GM13976 (cell line): ENCODE results near the gene GNLY.

Experiments used
- DNase-seq: peaks from one replicate; pipeline ENCODE4 v3.0.0; 2012; ENCODE audit warnings: low spot score
- CTCF ChIP-seq: IDR thresholded peaks from 2 replicates; pipeline ENCODE4 v1.5.1; 2012; ENCODE audit warnings: borderline replicate concordance, mild to moderate bottlenecking; ENCODE audit not compliant: insufficient read depth; ENCODE audit errors: extremely low read depth, missing control alignments, control extremely low read depth
- in situ Hi-C: fragments of 300-500 bp; cut with MboI; formaldehyde crosslinking; loops from one replicate; pipeline ENCODE4 v1.12.0; 2022; ENCODE audit warnings: low sequenced_read_pairs, mixed read lengths, inconsistent platforms; ENCODE audit not compliant: unreplicated experiment

The GNLY gene

GRCh38 chr2:85734942-85735608, 40.9 kb downstream of the GNLY start:
- in situ Hi-C loops: loop anchor here (5.0 kb wide), 1 partner anchor 77 kb away; no protein-coding TSS in a partner anchor
- no peak for DNase-seq
- no peak for TF ChIP-seq CTCF

GRCh38 chr2:85735691-85736090, 41.5 kb downstream of the GNLY start:
- in situ Hi-C loops: loop anchor here (5.0 kb wide), 1 partner anchor 77 kb away; no protein-coding TSS in a partner anchor
- no peak for DNase-seq
- no peak for TF ChIP-seq CTCF

- no peak for DNase-seq
- in situ Hi-C loops: loop anchor here (5.0 kb wide), 1 partner anchor 76 kb away; no protein-coding TSS in a partner anchor
Measured at GRCh38 chr2:85736456-85737355, 42.5 kb downstream of the GNLY start.

GRCh38 chr2:85737481-85737880, 43.3 kb downstream of the GNLY start:
- TF ChIP-seq CTCF: no peak
- DNase-seq: no peak
- in situ Hi-C loops: loop anchor here (5.0 kb wide), 1 partner anchor 75 kb away; no protein-coding TSS in a partner anchor

More at GRCh38 chr2:85736456-85737355, 42.5 kb downstream of the GNLY start:
- no peak for TF ChIP-seq CTCF

GRCh38 chr2:85737961-85738360, 43.8 kb downstream of the GNLY start:
- in situ Hi-C loops: loop anchor here (5.0 kb wide), 1 partner anchor 74 kb away; no protein-coding TSS in a partner anchor
- TF ChIP-seq CTCF: no peak
- DNase-seq: no peak

- no peak for TF ChIP-seq CTCF
- in situ Hi-C loops: no loop called here
- DNase-seq: no peak
Measured at GRCh38 chr2:85740193-85740592, 46.0 kb downstream of the GNLY start.
